HG03565 (cell line): ENCODE measurements around the gene UBALD2.
"Not testable (repeated sequence)": the region's sequence is repeated elsewhere in the genome, so short reads cannot be mapped to it uniquely, and the experiment has no call there.

Experiments used
- ATAC-seq: cut with Tn5 transposase; IDR thresholded peaks from one replicate; pipeline ENCODE4 v1.9.1; 2021; ENCODE audit warnings: mild to moderate bottlenecking, moderate library complexity; ENCODE audit not compliant: unreplicated experiment

UBALD2 gene

DNA sequence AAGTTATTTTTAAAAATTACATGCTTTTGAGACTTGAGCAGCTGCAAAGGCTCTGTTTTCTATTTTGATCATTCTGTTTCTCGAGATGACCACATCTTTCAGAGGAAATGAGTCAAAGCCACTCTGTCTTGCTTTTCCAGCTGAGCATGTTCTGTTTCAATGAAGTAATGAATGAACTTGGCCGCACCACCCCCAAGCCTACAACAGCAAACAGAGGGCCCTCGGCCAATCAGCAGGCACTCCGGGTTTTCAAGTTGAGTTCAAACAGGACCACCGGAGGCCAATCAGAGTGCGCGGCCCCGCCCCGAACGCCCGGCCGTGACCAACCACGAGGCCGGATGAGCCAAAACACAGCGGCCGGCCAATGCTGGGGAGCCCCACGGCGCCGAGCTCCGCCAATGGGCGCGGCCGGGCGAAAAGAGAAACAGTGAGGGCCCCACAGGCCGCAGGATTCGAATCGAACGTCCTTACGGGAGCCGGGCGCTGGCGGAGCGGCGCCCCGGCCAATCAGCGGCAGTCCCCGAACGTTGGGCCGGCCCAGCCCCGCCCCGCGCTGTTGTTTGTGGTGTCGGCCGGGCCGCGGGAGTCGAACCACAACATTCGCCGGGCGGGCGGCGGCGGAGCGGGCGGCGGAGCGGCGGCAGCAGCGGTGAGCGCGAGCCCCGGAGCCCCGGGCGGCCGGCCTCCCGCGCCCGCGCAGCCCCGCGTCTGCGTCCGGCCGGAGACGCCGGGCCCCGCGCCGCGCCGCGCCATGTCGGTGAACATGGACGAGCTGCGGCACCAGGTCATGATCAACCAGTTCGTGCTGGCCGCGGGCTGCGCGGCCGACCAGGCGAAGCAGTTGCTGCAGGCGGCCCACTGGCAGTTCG, at the start of gene UBALD2:
TSS of gene UBALD2 (plus strand) at position 594 of the 869 bp plus-strand sequence. CDS start at position 752, 158 bp downstream.
- ATAC-seq: peak; percentile 59

DNA sequence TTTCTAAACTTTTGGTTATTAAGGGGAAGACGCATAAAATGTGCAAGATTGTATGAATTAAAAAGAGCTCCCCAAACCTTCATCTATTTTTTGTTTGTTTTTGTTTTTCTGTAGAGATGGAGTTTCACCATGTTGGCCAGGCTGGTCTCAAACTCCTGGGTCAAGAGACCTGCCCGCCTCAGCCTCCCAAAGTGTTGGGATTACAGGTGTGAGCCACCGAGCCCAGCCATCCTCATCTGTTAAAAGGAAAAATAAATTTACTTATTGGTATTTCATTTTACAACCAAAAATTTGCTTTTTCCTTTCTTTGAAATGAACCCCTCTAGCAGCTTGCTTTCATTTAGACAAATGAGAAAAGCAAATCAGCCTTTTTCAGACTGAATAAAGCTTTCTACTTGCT, 48.1 kb upstream of the UBALD2 start:
- no peak for ATAC-seq

DNA sequence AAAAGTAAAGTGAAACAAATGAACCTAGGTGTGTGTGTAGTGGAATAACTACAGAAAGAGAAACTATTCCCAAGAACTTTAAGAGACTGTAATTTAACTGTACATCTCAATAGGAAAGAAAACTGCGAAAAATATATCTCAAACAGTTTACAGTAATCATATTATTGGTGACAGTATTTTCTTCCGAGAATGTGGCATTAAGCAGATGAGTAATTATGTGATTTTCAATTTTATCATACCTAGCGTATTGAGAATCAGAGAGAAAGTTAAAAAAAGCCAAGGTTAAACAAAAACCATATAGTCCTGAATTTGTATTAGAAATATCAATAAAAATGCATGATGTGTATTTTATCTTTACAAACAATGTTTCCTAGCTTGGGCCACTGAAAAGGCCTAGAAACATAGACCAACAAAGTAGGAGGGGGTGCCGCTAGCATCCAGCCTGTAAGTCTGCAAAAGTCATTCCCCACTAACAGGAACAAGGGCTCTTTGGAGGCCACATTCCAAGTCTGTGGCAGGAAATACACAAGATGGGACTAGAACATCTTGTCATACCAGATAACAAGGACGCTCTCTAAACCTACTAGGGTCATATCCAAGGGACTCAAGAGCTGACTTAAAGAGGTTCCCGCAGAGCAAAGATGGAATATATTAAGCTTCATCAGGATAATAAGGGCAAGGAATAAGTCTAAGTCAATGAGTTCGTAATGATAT, 45.3 kb upstream of the UBALD2 start:
- ATAC-seq: no peak

DNA sequence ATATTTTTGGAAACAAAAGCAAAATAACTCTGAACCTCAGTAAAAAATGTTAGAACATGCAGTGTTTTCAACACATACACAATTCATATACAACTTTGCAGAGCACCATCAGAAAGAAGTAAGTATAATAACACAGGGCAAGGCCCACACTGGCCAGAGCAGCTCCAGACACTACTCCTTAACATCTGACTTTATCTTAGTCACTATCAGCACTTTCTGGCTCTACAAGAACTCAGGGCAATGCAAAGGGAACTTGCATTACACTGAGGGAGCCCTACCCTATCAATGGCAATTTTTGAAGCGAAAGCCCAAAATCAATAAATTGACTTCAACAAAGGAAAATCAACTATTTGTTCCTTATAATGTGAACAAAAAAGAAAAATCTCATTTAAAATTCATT, 41.3 kb upstream of the UBALD2 start:
- ATAC-seq: no peak

DNA sequence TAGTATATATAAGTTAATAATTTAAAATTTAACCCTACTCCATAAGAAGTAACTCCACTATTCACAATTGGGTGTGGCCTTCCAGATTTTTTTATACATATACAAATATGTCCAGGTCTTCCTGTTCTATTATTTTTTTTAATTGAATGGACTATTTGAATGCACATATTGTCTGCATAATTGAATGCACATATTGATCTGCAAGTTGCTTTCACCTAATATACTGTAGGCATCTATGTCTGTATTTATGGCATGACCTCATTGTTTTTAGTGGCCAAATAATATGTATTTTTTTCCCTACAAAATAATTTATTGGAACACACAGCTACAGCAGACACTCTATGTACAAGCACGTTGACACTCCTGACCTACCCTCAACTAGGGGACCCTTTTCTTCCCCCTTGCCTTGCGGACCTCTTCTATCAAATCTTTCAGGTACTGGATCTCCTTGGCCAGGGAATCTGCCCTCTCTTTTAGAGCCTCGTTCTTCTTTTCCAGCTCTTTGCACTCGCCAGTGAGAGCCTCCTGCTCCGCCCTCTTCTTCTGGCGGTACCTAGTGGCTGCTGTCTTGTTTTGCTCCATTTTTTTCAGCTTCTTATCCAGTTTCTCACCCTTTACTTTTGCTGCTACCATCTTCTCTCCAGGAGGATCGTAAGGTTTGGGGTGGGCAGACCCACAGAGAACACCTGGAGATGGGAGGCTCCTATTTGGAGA, 39.6 kb upstream of the UBALD2 start:
- ATAC-seq: not testable (repeated sequence)

DNA sequence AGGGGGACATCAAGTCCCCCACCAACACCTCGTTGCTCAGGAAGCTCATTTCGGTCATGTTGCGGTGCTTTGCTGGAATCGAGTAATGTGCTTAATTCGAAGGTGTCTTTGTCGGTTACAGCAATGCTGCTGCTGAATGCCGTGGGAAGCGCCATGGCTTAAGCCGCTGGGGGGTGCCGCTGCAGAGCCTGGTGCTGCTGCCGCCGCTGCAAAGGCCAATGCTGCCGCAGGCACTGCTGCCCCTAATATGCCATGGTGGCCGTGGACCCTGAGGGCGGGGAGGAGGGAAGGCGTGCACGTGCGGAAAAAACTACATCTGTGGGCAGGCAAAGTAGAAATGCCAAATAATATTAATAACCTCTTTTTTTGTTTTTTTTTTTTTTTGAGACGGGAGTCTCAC, 38.4 kb upstream of the UBALD2 start:
- ATAC-seq: not testable (repeated sequence)

DNA sequence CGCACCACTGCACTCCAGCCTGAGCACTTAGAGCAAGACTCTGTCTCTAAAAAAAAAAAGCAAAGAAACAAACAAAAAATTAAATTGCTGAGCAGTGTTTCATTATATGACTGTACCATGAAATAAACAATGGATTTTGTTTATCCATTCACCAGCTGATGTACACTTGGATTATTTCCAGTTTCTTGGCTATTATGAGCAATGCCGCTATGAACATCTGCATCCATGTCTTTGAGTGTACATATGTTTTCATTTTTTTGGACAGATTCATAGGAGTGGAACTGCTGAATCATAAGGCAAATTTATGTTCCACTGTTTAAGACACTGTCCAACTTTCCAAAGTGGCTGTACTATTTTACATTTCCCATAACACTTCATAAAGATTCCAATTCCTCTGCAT, 32.8 kb upstream of the UBALD2 start:
- no peak for ATAC-seq

DNA sequence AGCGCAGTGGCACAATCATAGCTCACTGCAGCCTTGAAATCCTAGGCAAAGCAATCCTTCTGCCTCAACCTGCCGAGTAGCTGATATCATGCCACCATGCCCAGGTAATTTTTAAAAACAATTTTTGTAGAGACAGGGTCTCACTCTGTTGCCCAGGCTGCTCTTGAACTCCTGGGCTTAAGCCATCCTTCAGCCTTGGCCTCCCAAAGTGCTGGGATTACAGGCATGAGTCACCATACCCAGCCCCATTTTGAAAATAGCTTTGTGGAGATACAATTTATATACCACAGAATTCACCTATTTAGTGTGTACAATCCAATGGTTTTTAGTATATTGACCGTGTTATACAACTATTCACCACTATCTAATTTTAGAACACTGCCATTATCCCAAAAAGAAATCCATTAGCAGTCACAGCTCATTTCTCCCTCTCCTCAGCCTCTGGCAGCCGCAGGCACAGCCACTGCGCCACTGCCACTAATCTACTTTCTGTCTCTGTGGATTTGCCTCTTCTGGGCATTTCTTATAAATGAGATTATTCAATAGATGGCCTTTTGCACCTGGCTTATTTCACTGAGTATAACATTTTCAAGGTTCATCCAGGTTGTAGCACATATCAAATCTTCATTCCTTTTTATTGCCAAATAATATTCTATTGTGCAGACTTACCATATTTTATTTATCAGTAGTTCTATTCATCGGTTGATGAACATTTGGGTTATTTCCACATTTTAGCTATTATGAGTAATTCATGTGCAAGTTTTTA, 31.4 kb upstream of the UBALD2 start:
- ATAC-seq: no peak

DNA sequence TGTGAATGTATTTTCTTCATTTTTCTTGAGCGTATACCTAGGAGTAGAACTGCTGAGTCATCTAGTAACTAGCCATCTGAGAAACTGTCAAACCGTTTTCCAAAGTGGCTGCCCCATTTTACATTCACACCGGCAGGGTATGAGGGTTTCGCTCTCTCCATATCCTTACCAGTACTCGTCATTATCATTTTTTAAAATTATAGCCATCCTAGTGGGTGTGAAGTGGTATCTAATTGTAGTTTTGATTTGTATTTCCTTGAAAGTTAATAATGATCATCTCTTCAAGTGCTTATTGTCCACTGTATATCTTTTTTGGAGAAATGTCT, 30.8 kb upstream of the UBALD2 start:
- ATAC-seq: no peak

DNA sequence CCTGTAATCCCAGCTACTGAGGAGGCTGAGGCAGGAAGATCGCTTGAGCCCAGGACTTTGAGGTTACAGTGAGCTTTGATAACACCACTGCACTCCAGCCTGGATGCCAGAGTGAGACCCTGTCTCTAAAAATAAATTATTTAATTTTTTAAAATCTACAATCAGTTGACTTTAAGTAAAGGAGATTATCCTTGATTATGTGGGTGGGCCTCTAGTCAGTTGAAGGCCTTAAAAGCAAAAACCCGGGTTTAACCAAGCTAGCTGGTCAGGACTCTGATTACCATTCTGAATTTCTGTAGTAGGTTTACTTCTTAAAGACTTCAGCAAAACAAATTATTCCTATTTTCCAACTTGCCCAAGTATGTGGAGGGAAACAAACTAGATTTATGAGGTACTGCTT, 29.3 kb upstream of the UBALD2 start:
- no peak for ATAC-seq

DNA sequence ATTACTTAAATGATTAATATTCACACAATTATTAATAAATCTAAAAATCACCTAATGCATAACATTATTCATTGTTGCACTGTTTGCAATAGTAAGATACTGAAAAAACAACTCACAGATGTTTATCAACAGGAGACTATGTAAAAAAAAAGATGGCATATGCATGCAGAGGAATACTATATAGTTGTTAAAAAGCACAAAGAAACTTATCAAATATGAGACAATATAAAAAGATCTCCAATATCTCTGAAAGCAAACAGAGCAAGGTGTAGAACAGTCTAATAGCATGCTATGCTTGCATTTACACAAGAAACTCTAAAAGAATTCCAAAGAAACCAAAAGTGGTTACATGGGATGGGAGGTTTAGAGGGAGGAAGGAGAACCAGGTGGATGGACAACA, 28.5 kb upstream of the UBALD2 start:
- ATAC-seq: no peak

DNA sequence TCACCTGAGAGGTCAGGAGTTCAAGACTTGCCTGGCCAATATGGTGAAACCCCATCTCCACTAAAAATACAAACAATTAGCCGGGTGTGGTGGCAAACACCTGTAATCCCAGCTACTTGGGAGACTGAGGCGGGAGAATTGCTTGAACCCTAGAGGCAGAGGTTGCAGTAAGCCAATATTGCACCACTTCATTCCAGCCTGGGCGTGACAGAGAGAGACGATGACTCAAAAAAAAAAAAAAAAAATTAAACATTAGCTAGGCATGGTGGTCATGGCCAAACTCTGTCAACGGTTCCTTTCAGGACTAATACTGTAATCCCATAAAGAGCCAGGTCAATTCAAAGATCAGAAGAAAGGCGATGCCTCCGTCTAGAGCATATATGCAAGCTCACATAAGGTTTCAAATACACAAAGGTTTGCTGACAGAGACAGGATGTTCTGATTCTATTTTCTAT, 27.3 kb upstream of the UBALD2 start:
- no peak for ATAC-seq

DNA sequence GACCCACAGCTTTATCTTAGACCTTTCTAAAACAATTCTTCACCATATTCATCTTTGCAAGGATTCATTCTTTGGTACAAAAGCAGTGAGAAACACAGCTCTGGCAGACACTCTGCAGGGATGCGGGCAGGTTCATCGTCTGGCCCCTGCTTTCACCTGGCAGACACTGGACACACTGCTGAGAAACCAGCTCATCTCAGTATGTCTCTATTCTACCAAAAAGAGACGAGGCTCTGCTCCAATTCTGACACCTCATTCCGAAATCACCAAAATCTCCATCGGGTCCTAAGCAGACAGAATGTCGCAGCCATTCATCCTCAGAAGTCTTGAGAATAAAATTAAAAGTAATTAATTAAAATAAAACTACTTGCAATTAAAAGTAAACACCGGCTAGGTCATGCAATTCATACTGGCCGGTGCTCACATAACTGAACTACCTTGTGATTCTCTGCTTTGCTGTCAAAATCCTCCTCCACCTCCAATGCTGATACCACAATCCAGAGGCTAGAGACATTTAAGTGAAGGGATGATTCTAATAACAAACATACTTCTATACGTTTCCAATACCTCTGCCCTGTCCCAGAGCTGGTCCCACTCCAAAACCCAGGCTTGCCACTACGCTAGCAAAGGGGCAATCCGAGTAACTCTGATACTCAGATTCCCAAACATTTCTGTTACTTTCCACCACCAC, 26.2 kb upstream of the UBALD2 start:
- ATAC-seq: no peak

DNA sequence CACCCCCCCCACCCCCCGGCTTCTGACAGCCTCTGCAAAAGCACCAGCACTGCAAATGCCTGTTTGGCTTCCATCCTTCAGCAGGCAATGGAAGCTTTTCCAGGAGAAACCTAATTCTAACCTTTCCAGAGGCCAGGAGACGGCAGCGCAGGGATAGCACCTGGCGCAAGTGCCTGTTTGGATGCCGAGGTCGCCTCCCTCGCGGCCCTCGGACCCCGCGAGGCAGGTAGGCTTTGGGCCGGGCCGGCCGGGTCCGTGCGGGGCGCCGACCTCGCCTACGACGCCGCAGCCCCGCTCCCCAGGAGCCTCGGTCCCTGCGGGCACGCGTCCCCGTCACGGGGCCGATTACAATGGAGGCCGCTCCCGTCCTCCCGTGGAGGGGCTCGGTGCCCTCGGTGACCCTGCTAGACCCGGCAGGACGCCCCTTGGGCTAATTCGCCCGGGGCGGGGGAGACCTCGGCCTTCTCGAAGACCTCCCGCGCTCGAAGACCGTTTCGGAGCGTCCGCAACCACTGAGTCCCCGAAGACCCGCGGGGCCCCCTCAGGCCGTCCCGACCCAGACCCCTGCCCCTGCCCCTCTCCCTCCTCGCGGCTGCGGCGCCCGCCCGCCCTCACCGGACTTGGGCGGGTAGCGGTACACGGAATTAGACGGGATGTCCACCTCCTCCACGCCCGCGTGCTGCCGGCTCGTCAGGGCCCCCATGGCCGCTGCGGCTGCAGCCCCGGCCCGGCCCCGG, 25.4 kb upstream of the UBALD2 start:
- ATAC-seq: no peak

DNA sequence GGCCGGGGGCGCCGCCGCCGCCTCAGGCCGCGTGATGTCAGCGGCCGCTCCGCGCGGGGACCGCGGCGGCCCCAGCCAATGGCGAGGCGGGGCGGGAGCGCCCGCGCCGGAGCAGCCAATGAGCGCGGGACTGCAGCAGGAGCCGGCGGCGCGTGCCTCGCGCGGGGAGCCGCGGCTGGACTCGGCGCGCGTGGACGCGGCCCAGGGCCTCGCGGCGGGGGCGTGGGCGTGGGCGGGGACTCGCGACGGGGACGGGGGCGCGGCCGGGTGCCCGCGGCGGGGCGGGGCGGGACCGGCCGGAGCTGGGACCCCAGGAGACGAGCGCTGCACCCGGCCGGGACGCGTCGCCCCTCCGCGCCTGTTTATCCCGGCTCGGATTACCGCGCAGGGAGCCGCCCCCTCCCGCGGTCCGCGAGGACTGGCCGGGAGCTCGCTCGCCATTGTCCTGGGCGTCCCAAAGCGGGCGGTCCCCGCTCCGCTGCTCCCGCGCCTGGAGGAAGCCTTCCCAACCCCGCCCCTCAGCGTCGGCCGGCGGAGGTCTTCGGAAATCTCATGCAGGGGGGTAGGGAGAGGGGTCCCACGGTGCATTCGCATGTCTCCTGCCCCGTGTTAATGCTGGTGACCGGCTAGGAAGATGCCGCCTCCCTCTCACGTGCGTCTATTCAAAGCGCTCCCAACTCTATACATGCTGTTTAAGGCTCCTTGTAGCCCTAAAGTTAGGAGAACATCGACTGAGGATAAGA, 24.5 kb upstream of the UBALD2 start, which contains the start of gene RNF157:
TSS of gene RNF157 (minus strand) at position 33 of the 743 bp plus-strand sequence. CDS start 253 bp downstream, outside the sequence.
- ATAC-seq: peak; percentile 54

DNA sequence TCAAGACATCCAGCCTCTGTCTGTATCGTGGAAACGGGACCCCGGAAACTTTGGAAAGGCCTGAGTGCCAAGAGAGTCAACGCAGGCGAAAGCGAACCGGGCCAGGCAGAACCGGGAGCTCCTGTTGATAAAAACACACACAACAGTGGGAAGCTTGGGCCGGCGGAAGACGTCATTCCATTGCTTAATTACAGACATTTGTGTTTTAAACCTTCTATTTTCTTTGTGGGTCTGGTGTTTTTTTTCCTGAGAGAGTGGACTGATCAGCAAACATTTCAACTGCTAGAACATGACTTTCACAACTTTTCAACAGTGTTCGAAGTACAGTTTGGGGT, 24.0 kb upstream of the UBALD2 start:
- no peak for ATAC-seq

DNA sequence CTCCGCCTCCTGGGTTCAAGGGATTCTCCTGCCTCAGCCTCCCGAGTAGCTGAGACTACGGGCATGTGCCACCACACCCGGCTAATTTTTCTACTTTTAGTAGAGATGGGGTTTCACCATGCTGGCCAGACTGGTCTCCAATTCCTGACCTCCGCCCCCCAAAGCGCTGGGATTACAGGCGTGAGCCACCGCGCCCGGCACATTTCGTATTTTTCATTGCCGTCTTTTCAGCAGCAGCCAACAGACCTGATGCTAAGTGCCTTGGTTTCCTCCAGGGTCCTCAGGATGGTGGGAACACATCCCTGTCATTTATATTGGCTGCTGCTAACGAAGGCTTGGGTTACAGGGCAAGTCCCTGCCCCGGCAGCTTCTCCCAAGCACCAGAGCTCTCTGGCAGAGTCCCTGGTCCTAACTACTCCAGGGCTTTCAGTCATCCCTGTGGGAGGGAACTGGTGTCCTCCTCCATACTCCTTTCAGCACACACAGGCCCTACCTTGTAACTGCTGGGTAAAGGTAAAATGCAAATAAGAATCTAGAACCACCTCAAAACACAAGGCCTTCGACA, 23.4 kb upstream of the UBALD2 start:
- ATAC-seq: no peak

DNA sequence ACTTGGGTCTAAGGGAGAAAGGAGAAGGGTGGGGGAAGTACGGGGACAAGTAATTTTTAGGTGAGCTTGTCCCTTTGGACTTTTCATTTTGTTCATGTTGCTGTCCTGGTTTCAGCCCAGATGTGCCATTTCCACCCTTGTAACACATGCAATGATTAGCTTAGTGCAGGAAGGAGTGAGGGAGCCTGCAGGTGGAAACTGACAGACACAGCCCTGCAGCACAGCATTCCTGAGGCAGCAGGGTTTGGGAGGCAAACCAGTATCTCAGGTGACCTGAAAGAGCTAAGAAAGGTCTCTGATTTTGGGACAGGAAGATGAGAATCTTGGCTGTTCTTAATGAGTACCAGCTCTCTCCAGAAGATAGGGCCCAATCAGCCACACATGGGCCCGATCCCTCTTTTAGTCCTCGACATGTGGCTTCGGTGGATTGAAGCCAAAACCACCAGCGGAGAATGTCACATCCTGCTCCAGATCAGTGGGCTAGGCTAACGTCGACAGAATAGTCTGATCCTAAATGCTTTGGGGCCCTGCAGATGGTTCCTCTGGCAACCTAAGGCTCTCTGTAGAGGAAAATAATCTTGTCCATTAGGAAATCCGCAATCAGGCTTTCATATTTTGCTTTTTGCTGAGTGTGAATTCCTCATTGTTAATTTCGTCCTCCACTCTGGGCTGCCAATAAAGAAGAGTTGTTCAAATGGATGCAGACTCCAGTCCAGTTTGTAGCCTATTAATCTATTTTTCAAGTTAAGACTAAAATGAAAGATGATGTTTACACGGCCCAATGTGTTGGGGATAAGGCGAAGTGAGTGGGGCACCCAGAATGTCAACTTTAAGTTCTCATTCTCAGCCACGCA, 21.1 kb upstream of the UBALD2 start:
- ATAC-seq: no peak
